Measurements from ENCODE around the gene PRKCB. TPM values are rescaled to one million over a fixed set of nuclear protein-coding genes. Genes with fewer than 3 reads are reported as not detected.

The PRKCB gene
- total and polyA plus RNA-seq, 8 donors: 13.5 to 74.3 (median 57.0) TPM

DNA sequence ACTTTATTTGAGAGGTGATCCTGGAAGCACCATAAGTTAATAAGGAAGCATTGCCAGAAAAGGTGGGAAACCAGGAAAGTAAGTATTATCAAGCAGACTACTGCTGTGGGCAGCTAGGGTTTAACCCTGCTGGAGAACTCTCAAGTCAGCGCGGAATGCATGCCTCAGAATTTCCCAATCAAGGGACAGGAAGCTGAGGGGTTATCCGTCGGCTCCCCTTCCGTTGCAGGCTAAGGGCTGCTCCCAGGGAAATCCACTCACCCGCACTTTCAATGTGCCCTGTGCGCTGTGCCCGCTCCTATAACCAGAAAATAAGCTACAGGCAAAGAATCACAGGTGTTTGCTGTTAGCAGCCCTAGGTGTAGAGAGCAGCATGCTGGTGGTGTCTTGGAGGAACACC, 281.9 kb downstream of the PRKCB start:
- no peak for ATAC-seq
- intact Hi-C loops (cut with DNase I): no loop called here
- no peaks in the 10 kb centered on the region for H3K9me3 ChIP-seq

DNA sequence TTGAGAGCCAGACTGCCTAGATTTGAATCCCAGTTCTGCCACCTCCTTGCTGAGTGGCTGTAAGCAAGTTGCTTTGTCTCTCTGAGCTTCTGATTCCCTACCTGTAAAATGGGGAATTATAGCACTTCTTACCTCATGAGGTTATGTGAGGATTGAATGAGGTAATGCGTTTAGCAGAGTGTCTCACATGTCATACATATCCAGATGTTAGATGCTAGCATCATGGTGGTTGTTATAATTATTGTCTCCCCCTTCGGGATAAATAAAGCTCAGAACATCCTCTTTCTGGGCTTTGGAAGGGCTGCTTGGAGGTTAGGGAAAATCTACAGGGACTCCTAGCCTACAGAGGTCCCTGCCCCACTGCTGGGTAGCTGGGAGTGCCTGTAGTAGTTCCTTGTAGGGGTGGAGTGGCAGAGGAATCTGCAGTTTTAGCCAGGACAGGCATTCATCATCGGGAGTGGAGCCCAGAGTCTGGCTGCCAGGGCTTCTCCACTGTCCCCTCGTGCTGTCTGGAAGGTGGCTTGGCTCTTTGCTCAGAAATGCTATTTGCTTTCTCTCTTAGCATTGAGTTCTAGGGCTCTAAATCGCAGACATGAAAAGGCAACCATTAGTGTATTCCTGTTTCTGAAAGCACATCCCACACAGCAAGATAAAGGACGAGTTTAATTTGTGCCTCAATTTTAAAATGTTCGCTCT, 282.5 kb downstream of the PRKCB start:
- ATAC-seq (no peak), DNase-seq (no peak)
- H3K36me3 ChIP-seq: peaks cover 0 to 16% of the 10 kb centered on the region in 2 donors
- H3K27me3 ChIP-seq: no peaks in the 10 kb centered on the region
- H3K27ac ChIP-seq: no peak overlapping the region
- intact Hi-C loops (cut with DNase I): no loop called here
- no peaks in the 10 kb centered on the region for H3K4me1 ChIP-seq
- H3K4me3 ChIP-seq: no peak overlapping the region
- no peaks in the 10 kb centered on the region for H3K9me3 ChIP-seq
- TF ChIP-seq, protein P1, sequence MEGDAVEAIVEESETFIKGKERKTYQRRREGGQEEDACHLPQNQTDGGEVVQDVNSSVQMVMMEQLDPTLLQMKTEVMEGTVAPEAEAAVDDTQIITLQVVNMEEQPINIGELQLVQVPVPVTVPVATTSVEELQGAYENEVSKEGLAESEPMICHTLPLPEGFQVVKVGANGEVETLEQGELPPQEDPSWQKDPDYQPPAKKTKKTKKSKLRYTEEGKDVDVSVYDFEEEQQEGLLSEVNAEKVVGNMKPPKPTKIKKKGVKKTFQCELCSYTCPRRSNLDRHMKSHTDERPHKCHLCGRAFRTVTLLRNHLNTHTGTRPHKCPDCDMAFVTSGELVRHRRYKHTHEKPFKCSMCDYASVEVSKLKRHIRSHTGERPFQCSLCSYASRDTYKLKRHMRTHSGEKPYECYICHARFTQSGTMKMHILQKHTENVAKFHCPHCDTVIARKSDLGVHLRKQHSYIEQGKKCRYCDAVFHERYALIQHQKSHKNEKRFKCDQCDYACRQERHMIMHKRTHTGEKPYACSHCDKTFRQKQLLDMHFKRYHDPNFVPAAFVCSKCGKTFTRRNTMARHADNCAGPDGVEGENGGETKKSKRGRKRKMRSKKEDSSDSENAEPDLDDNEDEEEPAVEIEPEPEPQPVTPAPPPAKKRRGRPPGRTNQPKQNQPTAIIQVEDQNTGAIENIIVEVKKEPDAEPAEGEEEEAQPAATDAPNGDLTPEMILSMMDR (IDR thresholded peaks at IDR 0.05): no peak

More for the DNA sequence above, 281.9 kb downstream of the PRKCB start:
- Histone ChIP-seq H3K4me3 (no peak overlapping the region), H3K4me1 (no peaks in the 10 kb centered on the region), H3K27me3 (no peaks in the 10 kb centered on the region), H3K36me3 (peaks cover 0 to 10% of the 10 kb centered on the region in 2 donors), H3K27ac (no peak overlapping the region)
- no peak for DNase-seq
- TF ChIP-seq, protein P1 (IDR thresholded peaks at IDR 0.05): no peak

DNA sequence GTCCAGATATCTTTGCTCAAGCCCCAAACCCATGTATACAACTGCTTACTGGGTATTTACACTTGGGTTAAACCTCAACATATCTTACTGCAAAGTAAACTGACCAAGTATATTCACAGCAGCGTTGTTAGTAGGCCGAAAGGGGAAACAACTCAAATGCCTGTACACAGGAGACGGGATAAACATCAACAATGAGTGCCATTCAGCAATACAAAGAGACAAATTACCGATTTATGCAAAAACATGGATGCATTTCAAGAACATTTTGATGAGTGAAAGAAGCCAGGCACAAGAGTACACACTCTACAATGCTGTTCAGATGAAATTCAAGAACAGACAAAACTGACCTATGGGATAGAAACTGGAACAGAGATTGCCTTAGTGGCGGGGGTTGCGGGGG, 284.0 kb downstream of the PRKCB start:
- TF ChIP-seq, protein P1 (IDR thresholded peaks at IDR 0.05): no peak
- no peaks in the 10 kb centered on the region for H3K27me3 ChIP-seq

DNA sequence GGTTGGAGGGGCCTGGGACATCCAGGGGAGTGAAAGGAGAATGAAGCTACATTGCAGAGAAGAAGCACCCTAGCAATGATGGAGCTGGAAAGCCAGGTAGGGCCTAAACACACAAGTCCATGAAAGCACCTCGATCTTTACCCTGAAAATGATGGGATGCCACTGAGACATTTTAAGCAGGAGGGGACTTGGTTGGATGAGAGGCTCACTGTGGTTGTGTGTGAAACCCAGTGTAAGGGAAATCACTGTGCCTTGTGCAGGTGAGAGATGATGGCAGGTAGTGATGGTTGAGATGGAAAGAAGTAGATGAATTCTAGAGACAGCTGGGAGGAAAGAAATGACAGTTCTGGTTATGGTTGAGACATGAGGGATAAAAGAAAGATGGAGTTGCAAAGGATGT, 287.5 kb downstream of the PRKCB start:
- DNase-seq: no peak
- H3K27me3 ChIP-seq: no peaks in the 10 kb centered on the region
- TF ChIP-seq, protein P1 (IDR thresholded peaks at IDR 0.05): no peak
- H3K4me3 ChIP-seq: no peak overlapping the region
- no peaks in the 10 kb centered on the region for H3K4me1 ChIP-seq
- peaks cover 0 to 41% of the 10 kb centered on the region in 2 donors for H3K36me3 ChIP-seq
- intact Hi-C loops (cut with DNase I): no loop called here
- H3K9me3 ChIP-seq: no peaks in the 10 kb centered on the region
- no peak for ATAC-seq
- no peak overlapping the region for H3K27ac ChIP-seq

More for the DNA sequence above, 284.0 kb downstream of the PRKCB start:
- DNase-seq (no peak), ATAC-seq (no peak)
- Histone ChIP-seq H3K27ac (no peak overlapping the region), H3K36me3 (peaks cover 0 to 24% of the 10 kb centered on the region in 2 donors), H3K4me1 (no peaks in the 10 kb centered on the region), H3K9me3 (no peaks in the 10 kb centered on the region), H3K4me3 (no peak overlapping the region)
- intact Hi-C loops (cut with DNase I): no loop called here

DNA sequence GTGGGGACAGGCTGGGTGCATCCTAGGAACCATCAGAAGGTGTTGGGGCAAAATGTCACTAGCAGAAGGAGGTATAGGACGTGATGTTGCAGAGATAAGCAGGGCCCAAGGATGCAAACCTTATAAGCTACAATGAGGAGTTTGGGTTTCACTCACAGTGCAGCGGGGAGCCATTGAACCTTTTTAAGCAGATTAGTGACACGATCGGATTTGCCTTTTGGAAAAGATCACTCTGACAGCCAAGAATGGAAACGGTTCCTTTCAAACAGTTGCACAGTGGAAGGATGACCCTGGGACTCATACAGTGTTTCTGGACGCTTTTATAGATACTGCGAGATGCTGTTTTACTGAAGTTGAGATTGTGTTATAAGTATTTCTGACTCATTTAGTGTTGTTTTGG, 288.5 kb downstream of the PRKCB start:
- intact Hi-C loops (cut with DNase I): no loop called here
- Histone ChIP-seq H3K27me3 (no peaks in the 10 kb centered on the region), H3K9me3 (no peaks in the 10 kb centered on the region), H3K27ac (no peak overlapping the region), H3K4me1 (no peaks in the 10 kb centered on the region), H3K4me3 (no peak overlapping the region), H3K36me3 (peaks cover 0 to 41% of the 10 kb centered on the region in 2 donors)
- ATAC-seq (no peak), DNase-seq (no peak)
- TF ChIP-seq, protein P1 (IDR thresholded peaks at IDR 0.05): no peak
